Activated T-helper 1 cell treated with anti-CD3 and anti-CD28 coated beads, Interleukin-2, amount 50 U/mL, for 16 hours (primary cell): ENCODE measurements around the gene MACROH2A1.
A peak's percentile ranks its signal among the peaks of the same experiment; 100 is the strongest.

Source experiments
- DNase-seq, 2 donors: peaks; one replicate each; pipeline ENCODE4 v3.0.0-alpha.2; 2020; ENCODE audit warnings: low read depth in 1 of 2, low spot score in 1 of 2

Gene MACROH2A1

GRCh38 chr5:135398160-135398854 is 724 bp downstream of the MACROH2A1 start:
- peak in 1 of 2 donors; percentile 11 for DNase-seq

DNA sequence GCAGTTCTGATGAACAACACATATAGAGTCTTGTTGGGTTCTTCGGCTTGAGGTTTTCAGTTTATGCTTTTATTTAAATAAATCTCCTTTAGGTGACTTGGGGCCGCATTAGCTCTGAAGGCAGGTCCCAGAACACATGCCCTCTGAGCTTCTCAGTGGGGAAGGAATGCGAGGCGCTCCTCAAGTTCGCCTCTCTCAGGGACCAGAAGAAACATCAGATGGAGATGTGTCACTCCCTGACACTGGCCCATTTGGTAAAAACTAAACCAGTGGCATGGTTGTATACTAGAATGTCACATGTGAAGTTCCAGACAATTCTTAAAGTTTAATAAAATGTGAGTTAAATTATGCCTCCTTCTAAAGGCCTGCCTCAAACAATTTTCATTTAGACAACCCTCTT is 1.9 kb downstream of the MACROH2A1 start:
- DNase-seq = no peak

GRCh38 chr5:135396459-135397055 is 2.5 kb downstream of the MACROH2A1 start:
- no peak for DNase-seq

GRCh38 chr5:135395866-135396265 is 3.2 kb downstream of the MACROH2A1 start:
- DNase-seq = no peak

DNA sequence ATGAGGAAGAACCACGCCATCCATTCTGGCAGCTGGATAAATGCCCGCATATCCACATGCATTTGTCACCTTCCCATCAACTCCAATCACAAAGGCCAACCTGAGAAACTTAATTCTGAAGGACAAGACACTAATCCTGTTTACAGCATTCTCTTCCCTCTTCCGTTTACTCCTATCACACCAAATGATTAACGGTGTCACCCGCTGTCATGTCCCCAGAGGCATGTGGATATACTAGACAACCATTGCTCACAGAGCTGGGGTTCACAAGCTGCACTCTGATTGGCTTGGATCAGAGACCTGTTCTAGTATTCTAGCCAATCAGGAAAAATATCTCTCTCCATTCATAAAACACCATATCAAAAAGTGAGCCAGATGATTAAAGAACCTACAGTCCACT is 3.6 kb downstream of the MACROH2A1 start:
- no peak for DNase-seq

GRCh38 chr5:135394095-135394494 is 4.9 kb downstream of the MACROH2A1 start:
- DNase-seq = no peak

DNA sequence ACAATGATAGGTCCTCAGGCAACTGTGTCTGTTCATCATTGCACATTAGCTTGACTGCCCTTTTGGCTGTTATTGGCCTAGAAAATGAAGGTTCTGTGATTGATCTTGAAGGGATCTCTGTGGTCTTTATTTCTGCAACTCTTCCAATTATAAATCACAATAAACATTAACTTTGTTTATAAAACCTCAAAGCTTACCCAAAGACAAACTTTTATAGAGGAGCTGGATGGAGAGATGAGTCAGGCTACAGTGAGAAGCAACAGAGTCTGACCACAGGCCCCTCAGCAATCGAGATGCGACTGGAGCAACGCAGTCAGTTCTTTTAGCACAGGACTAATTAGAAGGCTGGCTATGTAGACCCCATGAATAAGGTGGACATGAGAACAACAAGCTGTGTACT is 5.3 kb downstream of the MACROH2A1 start:
- DNase-seq = no peak

DNA sequence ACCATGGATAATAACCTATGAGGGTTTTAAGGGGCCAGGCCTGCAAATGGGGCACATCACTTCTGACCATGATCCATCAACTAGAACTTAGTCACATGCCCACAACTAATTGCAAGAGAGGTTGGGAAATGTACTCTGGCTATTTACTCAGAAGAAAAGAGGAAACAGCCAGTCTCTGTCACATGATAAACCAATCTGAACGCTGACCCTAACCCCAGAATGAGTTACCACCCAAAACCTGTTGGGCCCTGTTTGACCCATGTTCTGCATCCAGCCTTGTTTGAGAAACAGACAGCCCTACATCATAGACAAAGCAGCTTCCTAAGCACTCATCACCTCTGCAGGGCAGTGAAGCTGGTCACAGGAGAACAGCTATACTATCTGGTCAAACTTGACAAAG is 5.8 kb downstream of the MACROH2A1 start:
- no peak for DNase-seq

DNA sequence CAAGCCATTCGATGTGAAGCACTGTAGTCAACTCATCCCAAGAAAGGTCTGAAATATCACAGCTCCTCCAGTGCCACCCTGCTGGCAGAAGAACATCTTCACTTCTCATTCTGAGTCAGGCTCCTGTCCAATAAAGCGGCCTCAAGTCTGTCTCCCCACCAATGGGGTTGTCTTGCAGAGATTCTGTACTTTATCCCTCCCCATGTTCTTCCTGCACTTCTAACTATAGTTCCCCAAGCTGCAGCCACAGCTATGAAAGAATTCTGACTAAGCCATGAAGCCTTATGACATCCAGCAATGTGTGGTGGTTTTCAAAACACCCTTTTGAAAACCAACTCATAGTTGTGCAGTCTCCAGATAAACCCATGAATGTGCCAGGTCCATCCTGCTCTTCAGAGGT is 6.8 kb downstream of the MACROH2A1 start:
- DNase-seq = no peak

DNA sequence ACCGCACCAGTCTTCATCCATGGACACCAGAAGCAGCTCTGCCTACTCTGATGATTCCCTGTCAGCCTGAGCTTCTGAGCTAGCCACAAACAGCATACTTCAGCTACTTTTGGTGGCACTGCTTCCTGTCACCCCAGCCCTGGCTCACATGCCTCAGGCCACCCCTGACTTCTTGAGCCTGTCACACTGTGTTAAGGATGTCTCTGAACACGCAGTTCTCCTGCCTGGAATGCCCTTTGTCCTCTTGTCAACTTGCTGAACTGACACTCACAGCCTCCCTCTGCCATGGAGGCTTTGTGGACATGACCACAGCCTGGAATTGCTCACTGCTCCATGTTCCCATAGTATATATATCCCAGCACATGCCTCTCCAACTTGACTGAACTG is 7.2 kb downstream of the MACROH2A1 start:
- DNase-seq = no peak

DNA sequence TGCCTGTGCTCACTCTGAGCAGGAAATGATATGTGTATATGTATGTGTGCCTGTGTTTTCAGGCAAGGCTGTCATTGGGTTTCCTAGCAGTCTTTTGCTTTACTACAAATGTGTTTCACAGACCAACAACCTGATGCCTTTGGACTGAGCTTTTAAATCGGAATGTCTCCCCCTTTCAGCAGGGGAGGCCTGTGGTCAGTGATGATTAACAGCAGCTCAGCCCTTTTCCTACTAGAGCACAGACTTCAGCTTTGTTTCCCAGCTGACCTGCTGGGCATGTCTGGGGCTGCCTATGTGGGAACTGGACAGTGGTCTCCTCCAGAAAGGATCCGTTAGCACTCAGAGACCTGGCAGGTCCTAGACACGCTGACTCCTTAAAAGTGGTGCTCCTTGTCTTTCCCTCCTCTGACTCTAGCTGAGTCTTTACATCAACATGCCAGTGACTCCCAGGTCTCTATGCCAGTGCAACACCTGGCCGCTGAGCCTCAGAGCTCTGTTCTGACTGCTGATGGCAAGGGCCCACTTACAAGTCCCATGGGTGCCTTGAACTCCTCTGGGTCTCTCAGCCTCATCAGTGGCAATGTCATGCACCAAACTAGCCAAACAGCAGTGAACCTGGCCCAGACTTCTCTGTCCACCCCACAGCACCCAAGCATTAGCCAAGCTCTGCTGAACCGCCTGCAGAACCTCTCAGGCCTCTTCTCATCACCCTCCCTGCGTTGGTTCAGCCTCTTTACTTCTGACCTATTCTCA is 7.7 kb downstream of the MACROH2A1 start:
- DNase-seq = no peak

DNA sequence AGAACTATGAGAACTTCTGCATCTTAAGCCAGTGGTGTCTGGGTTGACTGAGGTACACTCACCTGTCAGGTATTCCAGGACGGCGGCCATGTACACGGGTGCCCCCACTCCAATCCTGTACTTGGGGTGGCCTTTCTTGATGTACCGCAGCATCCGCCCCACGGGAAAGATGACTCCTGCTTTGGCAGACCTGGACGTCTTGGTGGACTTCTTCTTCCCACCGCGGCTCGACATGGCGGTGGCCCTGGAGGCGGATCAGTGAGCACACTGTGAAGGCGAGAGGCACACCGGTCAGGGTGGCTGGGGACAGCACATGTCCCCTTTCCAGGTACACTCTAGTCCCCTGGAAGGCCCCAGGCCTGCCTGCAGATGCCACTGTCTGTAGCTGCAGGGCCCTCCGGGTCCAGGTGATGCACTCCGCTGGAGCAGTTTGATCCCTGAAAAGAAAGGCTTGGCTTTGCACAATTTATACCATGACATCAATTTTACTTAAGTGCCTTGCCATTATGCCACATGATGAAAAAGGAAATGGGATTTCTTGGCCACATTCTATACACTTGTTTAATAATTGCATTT is 10.1 kb downstream of the MACROH2A1 start:
- DNase-seq = no peak

DNA sequence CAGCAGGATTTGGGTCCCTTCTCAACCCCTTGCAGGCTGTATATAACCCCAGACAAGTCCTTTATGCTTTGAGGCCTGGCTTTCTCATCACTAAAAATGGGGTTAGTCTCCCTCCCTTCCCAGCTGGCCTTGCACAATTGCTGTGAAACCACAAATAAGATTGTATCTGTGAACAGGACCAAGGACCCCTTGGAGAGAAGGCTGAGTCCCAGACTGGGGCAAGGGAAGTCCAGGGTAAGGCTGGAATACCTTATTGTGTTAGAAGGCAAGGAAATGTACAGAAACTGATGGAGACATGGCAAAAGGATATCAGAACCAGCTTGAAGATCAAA is 11.4 kb downstream of the MACROH2A1 start:
- DNase-seq = no peak

GRCh38 chr5:135386886-135387628 is 12.0 kb downstream of the MACROH2A1 start:
- DNase-seq = no peak

- no peak for DNase-seq
Observed at GRCh38 chr5:135386096-135386495, 12.9 kb downstream of the MACROH2A1 start.

DNA sequence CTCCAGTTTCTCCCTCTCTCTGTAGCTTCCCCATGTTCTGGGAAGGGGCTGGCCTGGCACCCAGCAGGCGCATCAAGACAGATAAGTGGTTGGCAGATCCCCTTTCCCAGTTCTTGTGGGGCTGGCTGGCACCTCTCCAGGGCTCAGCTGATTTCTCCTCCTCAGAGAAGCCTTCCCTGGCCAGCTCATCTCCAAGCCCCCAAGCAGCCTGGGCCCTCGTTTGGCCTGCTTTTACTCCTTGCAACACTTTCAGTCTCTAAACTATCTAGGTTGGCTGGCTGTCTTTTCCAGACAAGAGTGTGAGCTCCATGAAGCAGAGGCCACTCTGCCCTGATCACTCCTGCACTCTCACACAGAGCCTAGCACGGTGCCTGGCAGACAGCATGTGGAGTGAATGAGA is 13.5 kb downstream of the MACROH2A1 start:
- no peak for DNase-seq

GRCh38 chr5:135384898-135385297 is 14.1 kb downstream of the MACROH2A1 start:
- DNase-seq = no peak

DNA sequence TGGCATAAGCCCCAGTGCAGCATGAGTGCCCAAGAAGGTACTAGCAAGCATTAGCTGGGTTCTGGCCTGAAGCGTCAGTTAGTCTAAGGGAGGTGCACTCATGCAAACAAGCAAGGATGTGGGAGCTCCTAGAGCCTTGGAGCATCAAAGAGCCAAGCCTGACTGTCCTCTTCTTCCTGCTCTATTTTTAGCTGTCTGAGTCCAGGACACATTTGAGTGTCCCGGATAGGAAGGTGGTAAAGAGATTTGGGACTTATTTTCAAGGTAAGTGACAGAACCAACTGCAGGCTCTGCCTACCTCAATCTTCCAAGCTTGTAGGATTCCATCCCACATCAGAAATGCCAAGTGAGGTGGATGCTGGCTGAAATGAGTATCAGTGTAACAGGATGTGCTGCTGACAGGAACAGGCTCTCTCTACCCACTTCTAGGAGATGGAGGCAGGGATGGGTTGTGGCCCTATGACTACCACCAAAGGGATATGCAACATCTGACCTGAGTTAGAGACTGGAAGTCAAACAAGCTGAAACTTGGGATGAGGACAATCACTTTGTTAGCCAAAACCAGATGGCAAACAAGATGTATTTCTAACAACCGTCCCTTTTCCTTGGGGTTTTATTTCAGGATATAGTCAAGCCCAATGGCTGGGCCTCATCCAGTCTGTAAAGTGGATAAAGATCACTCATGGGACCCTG is 15.1 kb downstream of the MACROH2A1 start:
- DNase-seq = no peak

GRCh38 chr5:135382981-135383380 is 16.1 kb downstream of the MACROH2A1 start:
- no peak for DNase-seq

GRCh38 chr5:135382106-135382790 is 16.8 kb downstream of the MACROH2A1 start:
- no peak for DNase-seq
